Upper lobe of left lung (tissue), 4 donors: ENCODE measurements around the gene ZNF30.

Experiments
- EP300 ChIP-seq, 4 donors: sonication (generic); formaldehyde crosslinking; IDR thresholded peaks; one replicate each; pipeline ENCODE4 v1.5.1; 2017; ENCODE audit warnings: antibody characterized with exemption in 4 of 4, control low read depth in 2 of 4
- POLR2A ChIP-seq, 4 donors: fragments of 450-650 bp; IDR thresholded peaks; one replicate each; pipeline ENCODE4 v1.5.1; 2016 to 2017; ENCODE audit warnings: antibody characterized with exemption in 4 of 4, mild to moderate bottlenecking in 2 of 4
- POLR2AphosphoS5 ChIP-seq, 2 donors: sonication (generic); formaldehyde crosslinking; IDR thresholded peaks; one replicate each; pipeline ENCODE4 v1.5.1; 2017; ENCODE audit warnings: antibody characterized with exemption in 2 of 2
- TF ChIP-seq, protein P1 (sequence below), 6 experiments: fragments of 450-650 bp in 4 of 6; fragments of 200-600 bp in 2 of 6; sonication (generic) in 2 of 6; IDR thresholded peaks; one replicate each; pipeline ENCODE4 v1.5.1; 2016 to 2019; ENCODE audit warnings: antibody characterized with exemption in 6 of 6

DNA sequence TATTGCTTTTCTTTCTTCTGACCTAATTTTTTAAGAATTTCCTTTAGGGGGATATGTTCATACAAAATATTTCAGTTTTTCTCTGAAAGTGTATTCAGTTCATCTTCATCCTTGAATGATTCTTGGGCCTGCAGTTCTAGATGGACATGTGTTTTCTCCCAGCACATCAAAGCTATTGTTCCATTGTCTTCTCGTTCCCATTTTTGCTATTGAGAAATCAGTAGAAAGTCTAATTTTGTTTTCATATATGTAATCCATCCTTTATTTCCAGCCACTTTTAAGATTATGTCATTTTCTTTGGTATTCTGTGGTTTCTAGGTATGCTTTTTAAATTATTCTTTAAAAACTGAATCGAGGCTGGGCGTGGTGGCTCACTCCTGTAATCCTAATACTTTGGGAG, 57.6 kb downstream of the ZNF30 start:
- TF ChIP-seq EP300 (IDR thresholded peaks at IDR 0.05) (no peak), POLR2A (IDR thresholded peaks at IDR 0.05) (no peak), POLR2AphosphoS5 (IDR thresholded peaks at IDR 0.05) (no peak)
- TF ChIP-seq, protein P1, sequence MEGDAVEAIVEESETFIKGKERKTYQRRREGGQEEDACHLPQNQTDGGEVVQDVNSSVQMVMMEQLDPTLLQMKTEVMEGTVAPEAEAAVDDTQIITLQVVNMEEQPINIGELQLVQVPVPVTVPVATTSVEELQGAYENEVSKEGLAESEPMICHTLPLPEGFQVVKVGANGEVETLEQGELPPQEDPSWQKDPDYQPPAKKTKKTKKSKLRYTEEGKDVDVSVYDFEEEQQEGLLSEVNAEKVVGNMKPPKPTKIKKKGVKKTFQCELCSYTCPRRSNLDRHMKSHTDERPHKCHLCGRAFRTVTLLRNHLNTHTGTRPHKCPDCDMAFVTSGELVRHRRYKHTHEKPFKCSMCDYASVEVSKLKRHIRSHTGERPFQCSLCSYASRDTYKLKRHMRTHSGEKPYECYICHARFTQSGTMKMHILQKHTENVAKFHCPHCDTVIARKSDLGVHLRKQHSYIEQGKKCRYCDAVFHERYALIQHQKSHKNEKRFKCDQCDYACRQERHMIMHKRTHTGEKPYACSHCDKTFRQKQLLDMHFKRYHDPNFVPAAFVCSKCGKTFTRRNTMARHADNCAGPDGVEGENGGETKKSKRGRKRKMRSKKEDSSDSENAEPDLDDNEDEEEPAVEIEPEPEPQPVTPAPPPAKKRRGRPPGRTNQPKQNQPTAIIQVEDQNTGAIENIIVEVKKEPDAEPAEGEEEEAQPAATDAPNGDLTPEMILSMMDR (IDR thresholded peaks at IDR 0.05): no peak
